Progenitor cell of endocrine pancreas (in vitro differentiated cells): ENCODE measurements around the gene STK32C. TPM values are rescaled to one million over a fixed set of nuclear protein-coding genes. Genes with fewer than 3 reads are reported as not detected.
A peak's percentile ranks its signal among the peaks of the same experiment; 100 is the strongest.

ENCODE experiments used
- DNase-seq: peaks from one replicate; pipeline ENCODE4 v3.0.0; 2021; ENCODE audit warnings: low spot score; ENCODE audit not compliant: unreplicated experiment
- H3K27ac Mint-ChIP-seq: 2 replicates; pipeline ENCODE4 v1.8.0; 2021; ENCODE audit warnings: mild to moderate bottlenecking, moderate library complexity, mixed read lengths
- H3K27me3 Mint-ChIP-seq: 2 replicates; pipeline ENCODE4 v1.8.0; 2021; ENCODE audit warnings: mixed read lengths
- H3K36me3 Mint-ChIP-seq: 2 replicates; pipeline ENCODE4 v1.8.0; 2022; ENCODE audit warnings: mixed read lengths; ENCODE audit not compliant: insufficient read depth
- H3K4me1 Mint-ChIP-seq: 2 replicates; pipeline ENCODE4 v1.8.0; 2021; ENCODE audit warnings: low read depth, mixed read lengths
- H3K4me3 Mint-ChIP-seq: 2 replicates; pipeline ENCODE4 v1.8.0; 2021; ENCODE audit warnings: low read depth, mild to moderate bottlenecking, moderate library complexity, mixed read lengths
- H3K9me3 Mint-ChIP-seq: 2 replicates; pipeline ENCODE4 v1.8.0; 2021; ENCODE audit warnings: low read depth, mixed read lengths
- CTCF ChIP-seq: fragments of 200-600 bp; sonication (generic); IDR thresholded peaks from one replicate; pipeline ENCODE4 v1.5.0; 2021; ENCODE audit warnings: antibody characterized with exemption, mild to moderate bottlenecking; ENCODE audit not compliant: unreplicated experiment
- total RNA-seq: library from RNA; stranded (reverse); gene quantifications from 2 replicates; pipeline ENCODE4 v1.2.1, GENCODE V29; 2021

STK32C gene
- total RNA-seq, 1 donor from 2014 or later = 10.0 TPM

DNA sequence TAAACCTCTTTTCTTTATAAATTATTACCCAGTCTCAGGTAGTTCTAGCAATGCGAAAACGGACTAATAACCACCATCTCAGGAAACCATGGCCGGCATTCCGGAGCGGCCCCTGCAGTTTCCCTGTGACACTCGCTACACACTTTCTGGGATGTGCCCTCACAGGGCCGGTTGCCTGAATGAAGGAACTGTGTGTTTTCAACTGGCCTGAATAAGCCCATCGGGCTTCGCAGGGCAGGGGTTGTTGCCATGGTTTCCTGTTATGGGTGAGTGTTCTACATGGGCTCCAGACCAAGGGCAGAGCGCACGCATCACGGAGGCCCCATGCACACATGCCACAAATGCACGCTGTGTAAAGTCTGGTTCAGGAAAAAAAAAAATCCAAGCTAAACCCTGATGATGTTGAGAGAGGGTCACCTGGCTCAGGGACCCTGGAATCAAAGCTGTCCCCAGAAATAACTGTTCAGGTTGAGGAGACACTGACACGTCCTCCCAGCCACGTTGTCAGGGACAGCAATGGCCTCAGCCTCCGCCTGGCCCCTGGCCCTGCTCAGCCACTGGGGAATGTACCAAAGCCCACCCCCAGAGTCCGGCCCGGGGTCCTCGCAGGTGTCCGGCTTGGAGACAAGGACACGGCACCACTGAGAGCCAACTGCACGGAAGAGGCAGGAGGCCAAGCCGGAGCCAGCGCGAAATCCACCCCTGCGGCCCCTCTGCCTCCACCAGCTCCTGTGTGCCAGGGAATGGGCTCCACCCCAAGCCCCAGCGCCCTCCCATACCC lies 47.9 kb downstream of the STK32C start:
- Mint-ChIP-seq H3K36me3 (no peaks in the 10 kb centered on the region), H3K9me3 (no peaks in the 10 kb centered on the region), H3K27me3 (peaks cover 17% of the 10 kb centered on the region), H3K27ac (no peak overlapping the region), H3K4me3 (no peak overlapping the region), H3K4me1 (no peaks in the 10 kb centered on the region)
- no peak for TF ChIP-seq CTCF
- no peak for DNase-seq

DNA sequence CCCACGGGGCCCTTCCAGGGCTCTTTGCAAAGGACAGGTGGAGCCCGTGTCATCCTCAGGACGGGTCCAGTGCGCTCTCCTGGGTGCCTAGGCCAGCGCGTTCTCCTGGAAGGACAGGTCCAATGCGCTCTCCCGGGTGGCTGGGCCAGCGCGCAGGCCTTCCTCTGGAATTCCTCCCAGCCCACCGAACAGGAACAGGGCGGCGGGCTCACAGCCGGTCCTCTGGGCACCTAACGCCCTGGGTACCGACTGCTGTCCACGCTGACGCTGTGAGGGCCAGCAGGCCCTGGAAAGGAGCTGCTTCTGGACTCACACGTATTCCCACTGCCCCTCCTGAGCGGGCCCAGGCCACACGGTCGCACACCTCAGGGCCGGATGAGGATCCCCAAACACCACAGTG lies 49.3 kb downstream of the STK32C start:
- Mint-ChIP-seq H3K27ac (peak overlapping the region; percentile 56), H3K36me3 (no peaks in the 10 kb centered on the region), H3K27me3 (peaks cover 24% of the 10 kb centered on the region), H3K9me3 (no peaks in the 10 kb centered on the region), H3K4me1 (no peaks in the 10 kb centered on the region), H3K4me3 (no peak overlapping the region)
- no peak for DNase-seq
- no peak for TF ChIP-seq CTCF

- Mint-ChIP-seq H3K27ac (no peak overlapping the region), H3K4me3 (no peak overlapping the region), H3K9me3 (no peaks in the 10 kb centered on the region), H3K27me3 (peaks cover 23% of the 10 kb centered on the region), H3K36me3 (no peaks in the 10 kb centered on the region), H3K4me1 (no peaks in the 10 kb centered on the region)
- DNase-seq = no peak
- TF ChIP-seq CTCF = no peak
These were observed 49.8 kb downstream of the STK32C start for GRCh38 chr10:132257907-132258306.

DNA sequence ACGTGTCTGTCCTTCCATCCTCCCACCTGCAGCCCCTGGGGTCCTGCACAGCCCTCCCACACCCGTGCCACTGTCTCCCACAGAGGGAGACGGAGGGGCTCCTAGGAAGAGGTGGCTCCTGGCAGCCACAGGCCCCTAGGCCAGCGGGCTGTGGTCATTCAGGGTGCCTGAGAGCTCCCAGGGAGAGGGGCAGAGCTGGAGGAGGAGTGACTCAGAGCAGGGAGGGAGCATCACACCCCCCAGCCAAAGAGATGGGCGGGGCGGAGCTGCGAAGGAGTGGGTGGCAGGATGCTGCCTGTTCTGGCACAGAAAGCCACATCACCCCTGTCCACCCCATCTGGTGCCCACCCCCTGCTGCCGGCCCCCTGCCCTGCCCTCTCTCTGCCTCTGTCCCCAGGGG lies 50.5 kb downstream of the STK32C start:
- Mint-ChIP-seq H3K4me3 (no peak overlapping the region), H3K27ac (no peak overlapping the region), H3K36me3 (no peaks in the 10 kb centered on the region), H3K9me3 (no peaks in the 10 kb centered on the region), H3K4me1 (no peaks in the 10 kb centered on the region), H3K27me3 (peaks cover 19% of the 10 kb centered on the region)
- no peak for DNase-seq
- no peak for TF ChIP-seq CTCF

- Mint-ChIP-seq H3K36me3 (no peaks in the 10 kb centered on the region), H3K9me3 (no peaks in the 10 kb centered on the region), H3K27me3 (peaks cover 15% of the 10 kb centered on the region), H3K4me1 (no peaks in the 10 kb centered on the region), H3K27ac (no peak overlapping the region), H3K4me3 (no peak overlapping the region)
- DNase-seq = no peak
- no peak for TF ChIP-seq CTCF
These were observed 50.9 kb downstream of the STK32C start for GRCh38 chr10:132256866-132257265.
